Testis (tissue), 2 donors: ENCODE results near the gene TNNI3K.

Source experiments
- CTCF ChIP-seq, 3 experiments: fragments of 450-650 bp in 2 of 3; fragments of 200-600 bp in 1 of 3; sonication (generic) in 1 of 3; IDR thresholded peaks; one replicate each; pipeline ENCODE4 v1.5.1; 2016 to 2019; ENCODE audit warnings: antibody characterized with exemption in 3 of 3, mild to moderate bottlenecking in 2 of 3, moderate library complexity in 1 of 3
- POLR2A ChIP-seq: fragments of 450-650 bp; IDR thresholded peaks from one replicate; pipeline ENCODE4 v1.6.1; 2017; ENCODE audit warnings: antibody characterized with exemption, mild to moderate bottlenecking, moderate library complexity

- no peak for TF ChIP-seq POLR2A
- TF ChIP-seq CTCF (IDR thresholded peaks at IDR 0.05): no peak
These were observed 192.5 kb downstream of the TNNI3K start for GRCh38 chr1:74427681-74428080.
